H7 (cell line): ENCODE results near the gene SKOR1. TPM values are rescaled to one million over a fixed set of nuclear protein-coding genes. Genes with fewer than 3 reads are reported as not detected.

Experiments used
- DNase-seq: peaks from one replicate; pipeline ENCODE4 v3.0.0; 2012
- H3K27me3 ChIP-seq: 2 replicates; pipeline ENCODE4 v1.6.0; 2011; ENCODE audit warnings: mild to moderate bottlenecking, low read length; ENCODE audit not compliant: control insufficient read depth, insufficient read depth
- H3K36me3 ChIP-seq: replicated peaks from 2 replicates; pipeline ENCODE4 v1.5.1; 2011; ENCODE audit warnings: low read length; ENCODE audit not compliant: control insufficient read depth, insufficient read depth
- H3K4me3 ChIP-seq: 2 replicates; pipeline ENCODE4 v1.5.1; 2011; ENCODE audit warnings: low read depth, mild to moderate bottlenecking, control low read depth, low read length, moderate library complexity; ENCODE audit not compliant: insufficient read depth
- total RNA-seq: library from RNA; depleted of rRNA; stranded (reverse); fragments of >200 nt; shearing (Covaris generic); gene quantifications from 2 replicates; pipeline ENCODE4 v1.2.3, GENCODE V29; 2014

The SKOR1 gene
- total RNA-seq, 1 experiment from 2014 or later: not detected

GRCh38 chr15:67838789-67839332 lies 13.6 kb downstream of the SKOR1 start:
- Histone ChIP-seq H3K4me3 (peak overlapping the region; percentile 40), H3K36me3 (no peaks in the 10 kb centered on the region), H3K27me3 (peaks cover 54% of the 10 kb centered on the region)
- peak; percentile 92 for DNase-seq

- H3K27me3 ChIP-seq: peaks cover 47% of the 10 kb centered on the region
- peak; percentile 73 for DNase-seq
- H3K36me3 ChIP-seq: no peaks in the 10 kb centered on the region
- H3K4me3 ChIP-seq: peak overlapping the region; percentile 93
Observed at GRCh38 chr15:67839499-67839928, 14.2 kb downstream of the SKOR1 start.

GRCh38 chr15:67839929-67840748 lies 14.8 kb downstream of the SKOR1 start, which contains the start of gene RNU6-1:
Gene RNU6-1, minus strand, starts transcription at chr15:67840045.
- peaks cover 41% of the 10 kb centered on the region for H3K27me3 ChIP-seq
- H3K36me3 ChIP-seq: no peaks in the 10 kb centered on the region

GRCh38 chr15:67840749-67841512 lies 15.6 kb downstream of the SKOR1 start:
- H3K27me3 ChIP-seq: peaks cover 33% of the 10 kb centered on the region
- peak overlapping the region; percentile 93 for H3K4me3 ChIP-seq
- H3K36me3 ChIP-seq: no peaks in the 10 kb centered on the region
- DNase-seq: peak; percentile 67

More at GRCh38 chr15:67839929-67840748, 14.8 kb downstream of the SKOR1 start, which contains the start of gene RNU6-1:
- peak; percentile 95 for DNase-seq
- peak within 1 kb of the TSS; percentile 93 for H3K4me3 ChIP-seq

GRCh38 chr15:67841513-67841762 lies 16.1 kb downstream of the SKOR1 start:
- no peak for DNase-seq
- Histone ChIP-seq H3K4me3 (no peak overlapping the region; the same call in 1 of the 2 replicates), H3K27me3 (peaks cover 30% of the 10 kb centered on the region), H3K36me3 (no peaks in the 10 kb centered on the region)

GRCh38 chr15:67843092-67843501 lies 17.8 kb downstream of the SKOR1 start:
- Histone ChIP-seq H3K27me3 (peaks cover 13% of the 10 kb centered on the region), H3K36me3 (no peaks in the 10 kb centered on the region), H3K4me3 (no peak overlapping the region)
- DNase-seq: no peak

- Histone ChIP-seq H3K27me3 (peaks cover 6% of the 10 kb centered on the region), H3K4me3 (no peak overlapping the region), H3K36me3 (no peaks in the 10 kb centered on the region)
- peak; percentile 54 for DNase-seq
Observed at GRCh38 chr15:67843571-67844387, 18.5 kb downstream of the SKOR1 start.

GRCh38 chr15:67845974-67846373 lies 20.7 kb downstream of the SKOR1 start:
- Histone ChIP-seq H3K27me3 (peaks cover 2% of the 10 kb centered on the region), H3K4me3 (no peak overlapping the region), H3K36me3 (no peaks in the 10 kb centered on the region)
- DNase-seq: no peak

- Histone ChIP-seq H3K4me3 (no peak overlapping the region), H3K36me3 (no peaks in the 10 kb centered on the region), H3K27me3 (no peaks in the 10 kb centered on the region)
- no peak for DNase-seq
Observed at GRCh38 chr15:67849538-67849937, 24.2 kb downstream of the SKOR1 start.

GRCh38 chr15:67850336-67850735 lies 25.0 kb downstream of the SKOR1 start:
- H3K36me3 ChIP-seq: no peaks in the 10 kb centered on the region
- no peak for DNase-seq
- no peaks in the 10 kb centered on the region for H3K27me3 ChIP-seq
- no peak overlapping the region for H3K4me3 ChIP-seq

- H3K36me3 ChIP-seq: no peaks in the 10 kb centered on the region
- no peaks in the 10 kb centered on the region for H3K27me3 ChIP-seq
- H3K4me3 ChIP-seq: no peak overlapping the region
- DNase-seq: no peak
Observed at GRCh38 chr15:67850994-67851571, 25.8 kb downstream of the SKOR1 start.

- Histone ChIP-seq H3K27me3 (no peaks in the 10 kb centered on the region), H3K36me3 (no peaks in the 10 kb centered on the region), H3K4me3 (no peak overlapping the region)
- no peak for DNase-seq
Observed at GRCh38 chr15:67852418-67852817, 27.1 kb downstream of the SKOR1 start.

GRCh38 chr15:67853454-67853853 lies 28.1 kb downstream of the SKOR1 start:
- H3K4me3 ChIP-seq: no peak overlapping the region

GRCh38 chr15:67854358-67854757 lies 29.0 kb downstream of the SKOR1 start:
- DNase-seq: no peak
- H3K36me3 ChIP-seq: no peaks in the 10 kb centered on the region

More at GRCh38 chr15:67853454-67853853, 28.1 kb downstream of the SKOR1 start:
- no peak for DNase-seq
- Histone ChIP-seq H3K27me3 (no peaks in the 10 kb centered on the region), H3K36me3 (no peaks in the 10 kb centered on the region)

More at GRCh38 chr15:67854358-67854757, 29.0 kb downstream of the SKOR1 start:
- Histone ChIP-seq H3K27me3 (no peaks in the 10 kb centered on the region), H3K4me3 (no peak overlapping the region)
